Kidney (tissue), 14 donors: Measurements from ENCODE around the gene SLX4IP. TPM values are rescaled to one million over a fixed set of nuclear protein-coding genes. Genes with fewer than 3 reads are reported as not detected.

Experiments
- DNase-seq, 5 donors: peaks; one replicate each; pipeline ENCODE4 v3.0.0-alpha.2; 2013 to 2020
- FAIRE-seq: peaks from 2 replicates; lab custom pipeline; 2012; peaks lifted over from hg19 to GRCh38; lab: Jason Lieb, UNC
- H3K27ac ChIP-seq, 2 donors: one replicate each; pipeline ENCODE4 v1.7.0; 2013; ENCODE audit warnings: low read depth in 2 of 2, low read length in 2 of 2, inconsistent platforms in 1 of 2
- H3K27me3 ChIP-seq: one replicate; pipeline ENCODE4 v1.7.1; 2013; ENCODE audit warnings: low read length, inconsistent platforms; ENCODE audit not compliant: control insufficient read depth, insufficient read depth
- H3K36me3 ChIP-seq, 3 donors: one replicate each; pipeline versions ENCODE4 v1.7.0 to v1.7.1; 2013; ENCODE audit warnings: low read length in 3 of 3, control low read depth in 1 of 3, inconsistent platforms in 1 of 3; ENCODE audit not compliant: insufficient read depth in 3 of 3, control insufficient read depth in 2 of 3
- H3K4me1 ChIP-seq, 3 donors: one replicate each; pipeline versions ENCODE4 v1.7.0 to v1.7.1; 2013; ENCODE audit warnings: low read length in 3 of 3, inconsistent platforms in 1 of 3, low read depth in 1 of 3; ENCODE audit not compliant: control insufficient read depth in 2 of 3, insufficient read depth in 2 of 3
- H3K4me3 ChIP-seq, 3 donors: one replicate each; pipeline versions ENCODE4 v1.7.0 to v1.8.1; 2013; ENCODE audit warnings: low read length in 3 of 3, control low read depth in 1 of 3, inconsistent platforms in 1 of 3
- H3K9ac ChIP-seq, 3 donors: one replicate each; pipeline versions ENCODE4 v1.7.0 to v1.7.1; 2013; ENCODE audit warnings: low read length in 3 of 3, control low read depth in 1 of 3, inconsistent platforms in 1 of 3
- H3K9me3 ChIP-seq, 3 donors: one replicate each; pipeline versions ENCODE4 v1.7.0 to v1.7.1; 2013; ENCODE audit warnings: low read length in 3 of 3, control low read depth in 1 of 3, inconsistent platforms in 1 of 3; ENCODE audit not compliant: control insufficient read depth in 2 of 3, insufficient read depth in 1 of 3
- CTCF ChIP-seq: IDR thresholded peaks from 3 replicates; pipeline ENCODE4 v1.5.1; 2012; ENCODE audit warnings: mild to moderate bottlenecking, moderate library complexity, borderline replicate concordance; ENCODE audit not compliant: insufficient read depth; ENCODE audit errors: extremely low read depth
- intact Hi-C: fragments of 100-400 bp; cut with DNase I; formaldehyde crosslinking; loops from one replicate; pipeline ENCODE4 v1.11.1; 2022
- polyA plus RNA-seq: library from polyadenylated mRNA; stranded (reverse); fragments of 350-450 nt; fragmentation: Illumina TruSeq; extraction: RNeasy Lipid Tissue Mini Kit (QIAGEN cat#74804); gene quantifications from one replicate; pipeline ENCODE4 v1.2.3, GENCODE V29; 2014; ENCODE audit warnings: low read depth, low replicate concordance; ENCODE audit not compliant: insufficient read depth
- total RNA-seq: library from RNA; stranded (reverse); fragmentation: NEBNext Ultra II Directional; extraction: Animal tissue kit (Norgen Biotek cat#: 25700); gene quantifications from one replicate; pipeline ENCODE4 v1.2.1, GENCODE V29; 2021
- donor health status: control.
- donor health status: control.
- donor health status: control.
- donor health status: control.
- donor health status: control.
- donor health status: DM: yes; HTN: yes; CAD: no.
- donor health status: Normal renal cell carcinoma (clear cell type).

The SLX4IP gene
- total and polyA plus RNA-seq, 2 donors from 2014 or later, result 2.6 to 7.6 TPM

- DNase-seq, result no peak
- no peak for FAIRE-seq
- Histone ChIP-seq H3K4me1 (no peaks in the 10 kb centered on the region), H3K27ac (no peak overlapping the region), H3K9ac (no peak overlapping the region), H3K4me3 (no peak overlapping the region), H3K36me3 (no peaks in the 10 kb centered on the region), H3K27me3 (no peaks in the 10 kb centered on the region), H3K9me3 (no peaks in the 10 kb centered on the region)
- intact Hi-C loops, result no loop called here
- TF ChIP-seq CTCF, result no peak
Observed at GRCh38 chr20:10621149-10621548, 186.0 kb downstream of the SLX4IP start.

- no peak overlapping the region for H3K9ac ChIP-seq
- intact Hi-C loops, result no loop called here
Observed at GRCh38 chr20:10622657-10623418, 187.7 kb downstream of the SLX4IP start.

GRCh38 chr20:10625641-10626040 is 190.5 kb downstream of the SLX4IP start:
- H3K4me1 ChIP-seq, result no peaks in the 10 kb centered on the region
- no peaks in the 10 kb centered on the region for H3K27me3 ChIP-seq
- TF ChIP-seq CTCF, result no peak
- FAIRE-seq (no peak), DNase-seq (no peak)
- no peak overlapping the region for H3K9ac ChIP-seq
- H3K4me3 ChIP-seq, result no peak overlapping the region
- intact Hi-C loops, result no loop called here
- no peaks in the 10 kb centered on the region for H3K36me3 ChIP-seq
- no peaks in the 10 kb centered on the region for H3K9me3 ChIP-seq
- H3K27ac ChIP-seq, result no peak overlapping the region

More at GRCh38 chr20:10622657-10623418, 187.7 kb downstream of the SLX4IP start:
- no peak for TF ChIP-seq CTCF
- no peaks in the 10 kb centered on the region for H3K27me3 ChIP-seq
- H3K4me3 ChIP-seq, result peak overlapping the region in 1 of 3 donors; percentile 25
- H3K27ac ChIP-seq, result peak overlapping the region in 1 of 2 donors; percentile 5
- FAIRE-seq, result no peak
- H3K9me3 ChIP-seq, result no peaks in the 10 kb centered on the region
- no peaks in the 10 kb centered on the region for H3K36me3 ChIP-seq
- peak in 1 of 5 donors; percentile 52 for DNase-seq
- H3K4me1 ChIP-seq, result no peaks in the 10 kb centered on the region
